ENCODE data around the gene FAM222A. TPM values are rescaled to one million over a fixed set of nuclear protein-coding genes. Genes with fewer than 3 reads are reported as not detected.

The FAM222A gene
- total RNA-seq, 1 donor from 2014 or later = 1.5 TPM

- no peak for DNase-seq (ENCODE audit: extremely low spot score, unreplicated experiment)
- no peaks in the 10 kb centered on the region for H3K9me3 Mint-ChIP-seq (ENCODE audit: unreplicated experiment)
- TF ChIP-seq CTCF (IDR thresholded peaks at IDR 0.05) = no peak
- H3K27ac Mint-ChIP-seq (ENCODE audit: unreplicated experiment) = no peak overlapping the region
- H3K4me3 Mint-ChIP-seq (ENCODE audit: unreplicated experiment) = no peak overlapping the region
- H3K4me1 Mint-ChIP-seq (ENCODE audit: unreplicated experiment) = peaks cover 2% of the 10 kb centered on the region
- no peaks in the 10 kb centered on the region for H3K36me3 Mint-ChIP-seq (ENCODE audit: unreplicated experiment)
- no peaks in the 10 kb centered on the region for H3K27me3 Mint-ChIP-seq (ENCODE audit: unreplicated experiment)
These were observed 14.4 kb downstream of the FAM222A start for GRCh38 chr12:109727746-109728726.

DNA sequence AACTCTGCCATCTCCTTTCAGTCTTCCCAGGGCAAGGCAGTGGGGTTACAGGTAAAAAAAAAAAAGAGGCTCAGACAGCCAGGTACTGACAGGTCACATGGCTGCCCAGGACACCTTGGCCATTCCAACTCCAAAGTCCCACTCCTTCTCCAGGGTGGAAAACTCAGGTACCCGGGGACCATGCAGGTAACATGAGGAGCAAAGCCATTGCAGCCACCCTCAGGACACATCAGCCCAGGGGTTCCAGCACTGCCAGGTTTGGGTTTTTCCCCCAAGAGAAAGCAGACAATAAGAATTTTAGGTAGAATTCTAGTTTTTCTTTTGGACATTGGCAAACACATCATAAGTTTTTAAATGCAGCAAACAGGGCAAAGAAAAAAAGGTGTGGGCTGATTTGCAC is 15.3 kb downstream of the FAM222A start:
- no peak for DNase-seq (ENCODE audit: extremely low spot score, unreplicated experiment)
- Mint-ChIP-seq H3K36me3 (ENCODE audit: unreplicated experiment) (no peaks in the 10 kb centered on the region), H3K4me1 (ENCODE audit: unreplicated experiment) (peaks cover 2% of the 10 kb centered on the region), H3K27me3 (ENCODE audit: unreplicated experiment) (no peaks in the 10 kb centered on the region), H3K9me3 (ENCODE audit: unreplicated experiment) (no peaks in the 10 kb centered on the region), H3K27ac (ENCODE audit: unreplicated experiment) (no peak overlapping the region), H3K4me3 (ENCODE audit: unreplicated experiment) (no peak overlapping the region)
- no peak for TF ChIP-seq CTCF (IDR thresholded peaks at IDR 0.05)

- DNase-seq (ENCODE audit: extremely low spot score, unreplicated experiment) = no peak
- Mint-ChIP-seq H3K36me3 (ENCODE audit: unreplicated experiment) (no peaks in the 10 kb centered on the region), H3K27me3 (ENCODE audit: unreplicated experiment) (no peaks in the 10 kb centered on the region), H3K9me3 (ENCODE audit: unreplicated experiment) (no peaks in the 10 kb centered on the region), H3K4me3 (ENCODE audit: unreplicated experiment) (no peak overlapping the region), H3K4me1 (ENCODE audit: unreplicated experiment) (peaks cover 6% of the 10 kb centered on the region), H3K27ac (ENCODE audit: unreplicated experiment) (no peak overlapping the region)
- no peak for TF ChIP-seq CTCF (IDR thresholded peaks at IDR 0.05)
These were observed 15.8 kb downstream of the FAM222A start for GRCh38 chr12:109729371-109729781.

DNA sequence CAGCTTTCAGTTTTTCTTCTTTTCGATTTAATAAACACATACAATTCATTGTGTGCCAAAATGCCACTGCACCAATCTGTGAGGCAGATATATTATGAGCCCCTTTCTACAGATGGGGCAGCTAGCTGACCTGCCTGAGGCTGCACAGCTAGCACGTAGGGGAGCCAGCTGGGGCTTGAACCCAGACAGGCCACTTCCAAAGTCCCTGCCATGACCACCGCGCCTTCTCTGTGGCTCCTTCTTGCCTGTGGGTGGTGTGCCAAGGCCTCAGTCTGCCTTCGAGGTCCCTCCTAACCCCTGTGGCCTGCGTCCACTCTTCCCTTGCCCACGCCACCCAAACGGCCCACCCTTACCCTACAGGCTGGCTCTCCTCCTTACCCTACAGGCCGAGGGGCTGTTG is 16.2 kb downstream of the FAM222A start:
- no peak overlapping the region for H3K4me3 Mint-ChIP-seq (ENCODE audit: unreplicated experiment)
- H3K36me3 Mint-ChIP-seq (ENCODE audit: unreplicated experiment) = no peaks in the 10 kb centered on the region

More for the DNA sequence above, 16.2 kb downstream of the FAM222A start:
- TF ChIP-seq CTCF (IDR thresholded peaks at IDR 0.05) = no peak
- no peak overlapping the region for H3K27ac Mint-ChIP-seq (ENCODE audit: unreplicated experiment)
- H3K4me1 Mint-ChIP-seq (ENCODE audit: unreplicated experiment) = peaks cover 10% of the 10 kb centered on the region
- no peak for DNase-seq (ENCODE audit: extremely low spot score, unreplicated experiment)
- H3K9me3 Mint-ChIP-seq (ENCODE audit: unreplicated experiment) = no peaks in the 10 kb centered on the region
- peaks cover 3% of the 10 kb centered on the region for H3K27me3 Mint-ChIP-seq (ENCODE audit: unreplicated experiment)
